ENCODE measurements around the gene SYDE2. TPM values are rescaled to one million over a fixed set of nuclear protein-coding genes. Genes with fewer than 3 reads are reported as not detected.
A peak's percentile ranks its signal among the peaks of the same experiment; 100 is the strongest.
"Not testable (repeated sequence)": the region's sequence is repeated elsewhere in the genome, so short reads cannot be mapped to it uniquely, and the experiment has no call there.

Gene SYDE2
- total RNA-seq, 4 donors from 2014 or later = 3.3 to 20.8 (median 14.2) TPM

DNA sequence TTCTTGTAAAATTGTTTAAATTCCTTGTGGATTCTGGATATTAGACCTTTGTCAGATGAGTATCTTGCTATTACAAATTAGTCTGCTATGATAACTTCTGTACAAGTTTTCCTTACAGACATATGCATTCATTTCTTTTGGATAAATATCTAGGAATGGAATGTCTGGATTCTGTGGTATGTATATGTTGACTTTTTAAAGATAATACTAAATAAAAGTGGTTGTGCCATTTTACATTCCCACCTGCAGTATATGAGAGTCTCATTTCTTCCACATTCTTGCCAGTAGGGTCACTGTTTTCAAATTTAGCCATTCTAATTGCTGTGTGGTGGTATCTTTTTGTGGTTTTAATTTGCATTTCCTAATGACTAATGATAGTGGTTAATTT is 53.9 kb downstream of the SYDE2 start:
- TF ChIP-seq POLR2A (IDR thresholded peaks at IDR 0.05) = no peak
- no peak for TF ChIP-seq CTCF (IDR thresholded peaks at IDR 0.05)
- H3K4me3 ChIP-seq = no peak overlapping the region

GRCh38 chr1:85146298-85146971 is 54.4 kb downstream of the SYDE2 start:
- H3K4me1 ChIP-seq, H3K27ac ChIP-seq, H3K4me3 ChIP-seq, H3K9me3 ChIP-seq, H3K36me3 ChIP-seq, DNase-seq, H3K27me3 ChIP-seq: not testable (repeated sequence)

More for the DNA sequence above, 53.9 kb downstream of the SYDE2 start:
- Histone ChIP-seq H3K36me3 (no peaks in the 10 kb centered on the region), H3K4me1 (no peaks in the 10 kb centered on the region), H3K27ac (no peak overlapping the region), H3K27me3 (no peaks in the 10 kb centered on the region), H3K9me3 (no peaks in the 10 kb centered on the region)
- no peak for DNase-seq

DNA sequence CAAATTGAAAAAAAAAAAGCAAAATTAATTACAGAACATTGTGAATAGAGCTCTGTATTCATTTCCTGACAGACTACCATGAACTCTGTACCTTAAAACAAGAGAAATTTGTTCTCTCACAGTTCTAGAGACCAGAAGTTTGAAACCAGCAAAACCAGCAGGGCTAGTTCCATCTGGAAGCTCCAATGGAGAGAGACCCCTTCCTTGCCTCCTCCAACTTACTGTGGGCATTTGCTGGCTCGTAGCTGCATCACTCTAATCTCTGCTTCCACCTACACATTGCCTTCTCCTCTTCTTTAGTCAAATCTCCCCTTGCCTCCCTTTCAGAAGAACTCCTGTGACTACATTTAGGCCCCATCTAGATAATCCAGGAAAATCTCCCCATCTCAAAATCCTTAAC is 56.5 kb downstream of the SYDE2 start:
- TF ChIP-seq POLR2A (IDR thresholded peaks at IDR 0.05) = no peak
- TF ChIP-seq CTCF (IDR thresholded peaks at IDR 0.05) = no peak
- H3K27ac ChIP-seq = no peak overlapping the region
- H3K4me3 ChIP-seq = no peak overlapping the region
- DNase-seq = no peak
- no peaks in the 10 kb centered on the region for H3K4me1 ChIP-seq
- H3K9me3 ChIP-seq = no peaks in the 10 kb centered on the region
- no peaks in the 10 kb centered on the region for H3K27me3 ChIP-seq
- H3K36me3 ChIP-seq = no peaks in the 10 kb centered on the region

DNA sequence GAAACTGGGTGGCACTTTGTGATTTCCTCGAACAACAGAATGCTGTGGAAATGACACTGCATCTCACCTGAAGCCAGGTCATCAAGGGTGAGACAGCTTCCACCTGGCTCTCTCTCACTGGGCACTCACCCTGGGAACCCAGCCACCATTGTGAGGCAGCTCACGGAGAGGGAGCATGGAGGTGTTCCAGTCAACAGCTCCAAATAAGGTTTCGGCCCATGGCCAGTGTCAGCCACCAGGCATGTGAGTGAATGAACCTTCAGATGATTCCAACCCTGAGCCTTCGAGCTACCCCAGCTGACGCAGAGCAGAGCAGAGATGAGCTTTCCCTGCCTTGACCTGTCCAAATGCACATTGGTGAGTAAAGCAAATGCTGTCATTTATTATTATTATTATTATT is 58.1 kb downstream of the SYDE2 start:
- no peaks in the 10 kb centered on the region for H3K36me3 ChIP-seq
- TF ChIP-seq POLR2A (IDR thresholded peaks at IDR 0.05) = no peak
- TF ChIP-seq CTCF (IDR thresholded peaks at IDR 0.05) = no peak

DNA sequence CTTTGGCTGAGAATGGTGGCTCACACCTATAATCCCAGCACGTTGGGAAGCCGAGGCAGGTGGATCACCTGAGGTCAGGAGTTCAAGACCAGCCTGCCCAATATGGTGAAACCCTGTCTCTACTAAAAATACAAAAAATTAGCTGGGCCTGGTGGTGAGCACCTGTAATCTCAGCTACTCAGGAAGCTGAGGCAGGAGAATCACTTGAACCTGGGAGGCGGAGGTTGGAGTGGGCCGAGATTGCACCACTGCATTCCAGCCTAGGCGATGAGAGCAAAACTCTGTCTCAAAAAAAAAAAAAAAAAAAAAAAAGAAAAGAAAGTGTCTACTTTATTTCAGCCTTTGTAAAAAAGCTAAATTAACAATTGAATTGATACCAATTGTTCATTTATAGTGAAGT is 62.4 kb downstream of the SYDE2 start:
- H3K27ac ChIP-seq, H3K36me3 ChIP-seq: not testable (repeated sequence)

More for the DNA sequence above, 58.1 kb downstream of the SYDE2 start:
- no peak for DNase-seq
- peaks cover 0 to 5% (median 0%) of the 10 kb centered on the region in 4 donors for H3K4me1 ChIP-seq
- no peak overlapping the region for H3K4me3 ChIP-seq
- no peaks in the 10 kb centered on the region for H3K27me3 ChIP-seq
- H3K27ac ChIP-seq = no peak overlapping the region
- H3K9me3 ChIP-seq = no peaks in the 10 kb centered on the region

DNA sequence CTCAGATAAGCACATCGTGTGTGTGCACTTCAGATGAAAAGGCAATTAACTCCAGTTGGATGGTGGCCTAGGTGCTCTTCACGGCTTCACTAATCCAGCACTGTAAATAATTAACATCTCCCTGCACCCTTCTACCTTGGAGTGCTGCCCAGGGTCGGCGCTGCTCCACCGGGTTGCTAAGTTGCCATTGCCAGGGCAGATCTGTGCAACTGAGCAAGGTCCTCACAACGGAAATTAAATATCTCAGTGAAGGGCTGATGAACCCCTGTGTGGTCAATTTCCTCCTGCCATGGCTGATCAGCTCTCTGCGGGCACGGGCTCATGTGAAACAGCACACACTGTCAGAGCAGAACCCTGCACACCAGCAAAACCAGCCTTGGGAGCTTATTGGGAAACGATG is 63.2 kb downstream of the SYDE2 start:
- no peak overlapping the region for H3K27ac ChIP-seq
- no peak overlapping the region for H3K4me3 ChIP-seq
- no peaks in the 10 kb centered on the region for H3K9me3 ChIP-seq
- DNase-seq = peak in 2 of 3 donors; percentile 84 to 86
- TF ChIP-seq CTCF (IDR thresholded peaks at IDR 0.05) = no peak
- no peak for TF ChIP-seq POLR2A (IDR thresholded peaks at IDR 0.05)
- no peaks in the 10 kb centered on the region for H3K27me3 ChIP-seq
- H3K4me1 ChIP-seq = peaks cover 0 to 33% (median 0%) of the 10 kb centered on the region in 4 donors
- H3K36me3 ChIP-seq = no peaks in the 10 kb centered on the region

More for the DNA sequence above, 62.4 kb downstream of the SYDE2 start:
- not testable (repeated sequence) for DNase-seq, H3K27me3 ChIP-seq, H3K4me3 ChIP-seq, H3K9me3 ChIP-seq
- peaks cover 0 to 33% (median 0%) of the 10 kb centered on the region in 4 donors for H3K4me1 ChIP-seq

DNA sequence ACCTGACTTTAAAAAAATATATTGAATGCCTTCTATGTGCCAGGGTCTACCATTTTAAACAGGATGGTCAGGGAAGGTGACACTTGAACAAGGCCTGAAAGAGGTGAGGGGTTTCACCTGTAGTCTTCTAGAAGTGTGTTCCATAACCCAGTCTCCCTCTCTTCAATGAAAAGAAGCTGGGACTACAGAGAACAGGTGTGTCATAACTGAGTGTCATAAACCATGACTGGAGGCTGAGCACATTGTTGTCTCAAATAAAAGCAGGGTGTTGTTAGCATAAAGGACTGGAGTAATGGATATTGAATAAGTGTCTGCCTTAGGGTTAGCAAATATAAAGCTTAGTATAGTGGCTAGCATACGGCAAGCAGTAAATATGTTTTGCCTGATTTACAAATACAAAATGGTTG is 65.4 kb downstream of the SYDE2 start:
- Histone ChIP-seq H3K4me1 (peaks cover 0 to 33% (median 0%) of the 10 kb centered on the region in 4 donors), H3K27me3 (no peaks in the 10 kb centered on the region), H3K4me3 (no peak overlapping the region), H3K36me3 (no peaks in the 10 kb centered on the region), H3K27ac (peak overlapping the region in 2 of 4 donors; percentile 8 to 45), H3K9me3 (no peaks in the 10 kb centered on the region)
- no peak for DNase-seq
- no peak for TF ChIP-seq POLR2A (IDR thresholded peaks at IDR 0.05)
- no peak for TF ChIP-seq CTCF (IDR thresholded peaks at IDR 0.05)

Measured in Peyer's patch (tissue), 4 donors.